Uterus (tissue), 4 donors: ENCODE data around the gene PXDC1. TPM values are rescaled to one million over a fixed set of nuclear protein-coding genes. Genes with fewer than 3 reads are reported as not detected.
"Not testable (repeated sequence)": the region's sequence is repeated elsewhere in the genome, so short reads cannot be mapped to it uniquely, and the experiment has no call there.

Experiments used
- DNase-seq, 2 donors: peaks; one replicate each; pipeline ENCODE4 v3.0.0-alpha.2; 2019 to 2020
- H3K27ac ChIP-seq, 2 donors: fragments of 200-600 bp; sonication (generic); 1 replicate in 1 of 2; 2 replicates in 1 of 2; pipeline ENCODE4 v1.5.1; 2016 to 2018
- H3K27me3 ChIP-seq, 2 donors: fragments of 200-600 bp; sonication (generic); one replicate each; pipeline ENCODE4 v1.5.1; 2018 to 2019; ENCODE audit warnings: control low read depth in 1 of 2
- H3K36me3 ChIP-seq, 2 donors: fragments of 200-600 bp; sonication (generic); one replicate each; pipeline ENCODE4 v1.5.1; 2019; ENCODE audit warnings: control low read depth in 1 of 2
- H3K4me1 ChIP-seq, 2 donors: fragments of 200-600 bp; sonication (generic); one replicate each; pipeline ENCODE4 v1.5.1; 2018 to 2019; ENCODE audit warnings: control low read depth in 1 of 2
- H3K4me3 ChIP-seq, 2 donors: fragments of 200-600 bp; sonication (generic); 1 replicate in 1 of 2; 2 replicates in 1 of 2; pipeline ENCODE4 v1.5.1; 2018 to 2019; ENCODE audit warnings: mild to moderate bottlenecking in 1 of 2
- H3K9me3 ChIP-seq, 2 donors: fragments of 200-600 bp; sonication (generic); one replicate each; pipeline ENCODE4 v1.5.1; 2019; ENCODE audit warnings: control low read depth in 1 of 2
- CTCF ChIP-seq, 4 experiments: fragments of 200-600 bp in 2 of 4; fragments of 450-650 bp in 2 of 4; sonication (generic) in 2 of 4; IDR thresholded peaks; one replicate each; pipeline ENCODE4 v1.5.1; 2016 to 2019; ENCODE audit warnings: antibody characterized with exemption in 4 of 4, mild to moderate bottlenecking in 2 of 4, moderate library complexity in 1 of 4
- POLR2A ChIP-seq, 2 donors: fragments of 450-650 bp; IDR thresholded peaks; one replicate each; pipeline ENCODE4 v1.6.1; 2016; ENCODE audit warnings: antibody characterized with exemption in 2 of 2, mild to moderate bottlenecking in 1 of 2, moderate library complexity in 1 of 2
- intact Hi-C: fragments of 100-400 bp; cut with DNase I; formaldehyde crosslinking; loops from one replicate; pipeline ENCODE4 v1.15.1; 2023; ENCODE audit warnings: low total_unique reads
- total RNA-seq, 4 donors: library from RNA; depleted of rRNA in 3 of 4; stranded (reverse); fragments of >200 nt in 3 of 4; gene quantifications; one replicate each; pipeline versions ENCODE4 v1.1.0 to v1.2.4, GENCODE V29; 2014 to 2023
- donor health status: DM: yes; HTN: yes; CAD: no.

PXDC1 gene
- total RNA-seq, 4 donors from 2014 or later = 15.6 to 42.4 (median 31.0) TPM

GRCh38 chr6:3758842-3759144, 7.3 kb upstream of the PXDC1 start:
- peak overlapping the region in 1 of 2 donors; percentile 45 for H3K27ac ChIP-seq
- no peaks in the 10 kb centered on the region for H3K27me3 ChIP-seq

DNA sequence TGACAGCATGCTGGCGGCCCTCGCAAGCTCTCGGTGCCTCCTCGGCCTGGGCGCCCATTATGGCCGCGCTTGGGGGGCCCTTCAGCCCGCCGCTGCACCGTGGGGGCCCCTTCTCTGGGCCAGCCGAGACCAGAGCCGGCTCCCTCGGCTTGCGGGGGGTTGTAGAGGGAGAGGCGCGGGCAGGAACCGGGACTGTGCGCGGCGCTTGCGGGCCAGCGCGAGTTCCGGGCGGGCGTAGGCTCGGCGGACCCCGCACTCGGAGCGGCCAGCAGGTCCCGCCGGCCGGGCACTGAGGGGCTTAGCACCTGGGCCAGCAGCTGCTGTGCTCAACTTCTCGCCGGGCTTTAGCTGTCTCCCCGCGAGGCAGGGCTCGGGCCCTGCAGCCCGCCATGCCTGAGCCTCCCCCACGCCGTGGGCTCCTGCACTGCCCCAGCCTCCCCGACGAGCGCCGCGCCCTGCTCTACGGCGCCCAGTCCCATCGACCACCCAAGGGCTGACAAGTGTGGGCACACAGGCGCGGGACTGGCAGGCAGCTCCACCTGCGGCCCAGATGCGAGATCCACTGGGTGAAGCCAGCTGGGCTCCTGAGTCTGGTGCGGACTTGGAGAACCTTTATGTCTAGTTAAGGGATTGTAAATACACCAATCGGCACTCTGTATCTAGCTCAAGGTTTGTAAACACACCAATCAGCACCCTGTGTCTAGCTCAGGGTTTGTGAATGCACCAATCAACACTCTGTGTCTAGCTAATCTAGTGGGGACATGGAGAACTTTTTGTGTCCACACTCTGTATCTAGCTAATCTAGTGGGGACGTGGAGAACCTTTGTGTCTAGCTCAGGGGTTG, 6.7 kb upstream of the PXDC1 start:
- H3K27ac ChIP-seq, DNase-seq, intact Hi-C loops, H3K4me1 ChIP-seq, H3K27me3 ChIP-seq, H3K36me3 ChIP-seq, H3K9me3 ChIP-seq, H3K4me3 ChIP-seq: not testable (repeated sequence)

More at GRCh38 chr6:3758842-3759144, 7.3 kb upstream of the PXDC1 start:
- Histone ChIP-seq H3K4me1 (peaks cover 0 to 8% of the 10 kb centered on the region in 2 donors), H3K36me3 (no peaks in the 10 kb centered on the region), H3K9me3 (no peaks in the 10 kb centered on the region), H3K4me3 (no peak overlapping the region)
- no peak for DNase-seq
- TF ChIP-seq POLR2A (IDR thresholded peaks at IDR 0.05) = no peak
- TF ChIP-seq CTCF (IDR thresholded peaks at IDR 0.05) = no peak
- intact Hi-C loops = no loop called here

- no peak overlapping the region for H3K27ac ChIP-seq
- intact Hi-C loops = no loop called here
- DNase-seq = no peak
- peaks cover 0 to 8% of the 10 kb centered on the region in 2 donors for H3K4me1 ChIP-seq
- no peaks in the 10 kb centered on the region for H3K9me3 ChIP-seq
- no peaks in the 10 kb centered on the region for H3K27me3 ChIP-seq
- no peak overlapping the region for H3K4me3 ChIP-seq
- TF ChIP-seq POLR2A (IDR thresholded peaks at IDR 0.05) = no peak
- no peak for TF ChIP-seq CTCF (IDR thresholded peaks at IDR 0.05)
- H3K36me3 ChIP-seq = no peaks in the 10 kb centered on the region
Observed at GRCh38 chr6:3757241-3757641, 5.7 kb upstream of the PXDC1 start.

DNA sequence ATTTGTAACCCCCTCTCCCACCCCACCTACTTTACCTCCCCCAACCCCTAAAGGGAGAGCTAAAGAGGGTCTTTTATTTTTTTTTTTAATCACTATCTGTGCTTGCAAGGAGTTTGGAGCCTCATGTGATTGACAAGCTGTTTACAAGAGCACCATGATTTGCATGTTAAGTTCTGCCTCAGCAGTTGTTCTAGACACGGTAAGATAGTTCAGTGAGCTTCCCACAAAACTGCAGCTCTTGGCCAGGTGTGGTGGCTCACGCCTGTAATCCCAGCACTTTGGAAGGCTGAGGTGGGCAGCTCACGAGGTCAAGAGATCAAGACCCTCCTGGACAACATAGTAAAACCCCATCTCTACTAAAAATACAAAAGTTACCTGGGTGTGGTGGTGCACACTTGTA, 5.0 kb upstream of the PXDC1 start:
- no peak overlapping the region for H3K27ac ChIP-seq
- TF ChIP-seq POLR2A (IDR thresholded peaks at IDR 0.05) = no peak
- TF ChIP-seq CTCF (IDR thresholded peaks at IDR 0.05) = no peak
- intact Hi-C loops = no loop called here
- no peaks in the 10 kb centered on the region for H3K36me3 ChIP-seq
- H3K4me1 ChIP-seq = peaks cover 0 to 8% of the 10 kb centered on the region in 2 donors
- no peak overlapping the region for H3K4me3 ChIP-seq
- DNase-seq = no peak
- H3K27me3 ChIP-seq = no peaks in the 10 kb centered on the region
- no peaks in the 10 kb centered on the region for H3K9me3 ChIP-seq

- H3K27me3 ChIP-seq = no peaks in the 10 kb centered on the region
- H3K4me1 ChIP-seq = peaks cover 0 to 8% of the 10 kb centered on the region in 2 donors
- no peak overlapping the region for H3K4me3 ChIP-seq
- TF ChIP-seq CTCF (IDR thresholded peaks at IDR 0.05) = no peak
- no peak for DNase-seq
- H3K27ac ChIP-seq = no peak overlapping the region
- H3K9me3 ChIP-seq = no peaks in the 10 kb centered on the region
- no peaks in the 10 kb centered on the region for H3K36me3 ChIP-seq
- intact Hi-C loops = no loop called here
Observed at GRCh38 chr6:3755637-3756545, 4.4 kb upstream of the PXDC1 start.
